NK-92 treated with Interleukin-12 subunit alpha and Interleukin-12 subunit beta, amount 100 ng/mL, for 24 hours (cell line): ENCODE data around the gene ABCD3.

Experiments used
- DNase-seq: peaks from one replicate; lab custom pipeline; 2025; lab: John Stamatoyannopoulos, UW

The ABCD3 gene

GRCh38 chr1:94527447-94528031, 109.3 kb downstream of the ABCD3 start:
- no peak for DNase-seq

GRCh38 chr1:94528299-94528698, 110.1 kb downstream of the ABCD3 start:
- DNase-seq, result no peak

GRCh38 chr1:94528826-94529225, 110.6 kb downstream of the ABCD3 start:
- no peak for DNase-seq

GRCh38 chr1:94529416-94529815, 111.2 kb downstream of the ABCD3 start:
- DNase-seq, result no peak

GRCh38 chr1:94530373-94530878, 112.2 kb downstream of the ABCD3 start:
- no peak for DNase-seq

GRCh38 chr1:94531664-94532063, 113.5 kb downstream of the ABCD3 start:
- no peak for DNase-seq

GRCh38 chr1:94532077-94532476, 113.9 kb downstream of the ABCD3 start:
- no peak for DNase-seq

- DNase-seq, result no peak
Measured at GRCh38 chr1:94535095-94535494, 116.9 kb downstream of the ABCD3 start.

GRCh38 chr1:94535879-94536278, 117.7 kb downstream of the ABCD3 start:
- DNase-seq, result no peak

- DNase-seq, result no peak
Measured at GRCh38 chr1:94537254-94537653, 119.1 kb downstream of the ABCD3 start.

GRCh38 chr1:94538243-94538827, 120.1 kb downstream of the ABCD3 start:
- no peak for DNase-seq

- DNase-seq, result no peak
Measured at GRCh38 chr1:94539496-94539895, 121.3 kb downstream of the ABCD3 start.

- no peak for DNase-seq
Measured at GRCh38 chr1:94540440-94541245, 122.5 kb downstream of the ABCD3 start.

- DNase-seq, result no peak
Measured at GRCh38 chr1:94541246-94542087, 123.3 kb downstream of the ABCD3 start, which contains the start of gene F3. Gene F3, minus strand, starts transcription at chr1:94541759. Its CDS starts 123 bp downstream, at chr1:94541636.

- no peak for DNase-seq
Measured at GRCh38 chr1:94542088-94542870, 124.1 kb downstream of the ABCD3 start.

- DNase-seq, result no peak
Measured at GRCh38 chr1:94543001-94543400, 124.8 kb downstream of the ABCD3 start.

GRCh38 chr1:94543893-94544635, 125.9 kb downstream of the ABCD3 start:
- DNase-seq, result no peak

GRCh38 chr1:94544706-94545490, 126.7 kb downstream of the ABCD3 start:
- no peak for DNase-seq

- DNase-seq, result no peak
Measured at GRCh38 chr1:94549706-94550105, 131.5 kb downstream of the ABCD3 start.

GRCh38 chr1:94550396-94550795, 132.2 kb downstream of the ABCD3 start:
- DNase-seq, result no peak
